A549 (cell line): ENCODE measurements around the gene CIAO3.

Experiments used
- EP300 ChIP-seq, 2 experiments: fragments of >200 bp; sonication (Bioruptor Twin); formaldehyde crosslinking; IDR thresholded peaks; 2 replicates in 1 of 2; 3 replicates in 1 of 2; pipeline ENCODE4 v1.6.1; 2016 to 2017
- MYC ChIP-seq: IDR thresholded peaks from 2 replicates; pipeline ENCODE4 v1.6.1; 2012; ENCODE audit warnings: mild to moderate bottlenecking, inconsistent platforms, low read length, improper control_type of control experiment, borderline replicate concordance
- NR3C1 ChIP-seq: fragments of >200 bp; sonication (Bioruptor Twin); formaldehyde crosslinking; IDR thresholded peaks from 3 replicates; pipeline ENCODE4 v1.6.1; 2017
- PHF8 ChIP-seq: fragments of 200-600 bp; sonication (generic); IDR thresholded peaks from 2 replicates; pipeline ENCODE4 v1.6.1; 2016; ENCODE audit warnings: low read depth, mild to moderate bottlenecking, antibody characterized with exemption, moderate library complexity, borderline replicate concordance
- POLR2A ChIP-seq: IDR thresholded peaks from 2 replicates; pipeline ENCODE4 v1.6.1; 2012; ENCODE audit warnings: mild to moderate bottlenecking, low read length
- RAD21 ChIP-seq, 2 experiments: fragments of >200 bp in 1 of 2; sonication (Bioruptor Twin) in 1 of 2; formaldehyde crosslinking in 1 of 2; IDR thresholded peaks in 1 of 2; conservative IDR thresholded peaks in 1 of 2; 2 replicates in 1 of 2; 3 replicates in 1 of 2; pipeline ENCODE4 v1.6.1; 2012 to 2018; ENCODE audit warnings: inconsistent platforms in 1 of 2
- RCOR1 ChIP-seq: fragments of 150-350 bp; IDR thresholded peaks from 2 replicates; pipeline ENCODE4 v1.6.1; 2014; ENCODE audit warnings: antibody characterized with exemption, low read length, low read depth
- RFX5 ChIP-seq: fragments of 450-650 bp; IDR thresholded peaks from 2 replicates; pipeline ENCODE4 v1.7.1; 2014; ENCODE audit warnings: antibody characterized with exemption, mild to moderate bottlenecking, moderate library complexity
- ZFP36 ChIP-seq: fragments of 450-650 bp; IDR thresholded peaks from 2 replicates; pipeline ENCODE4 v1.6.1; 2014; ENCODE audit warnings: borderline replicate concordance; ENCODE audit not compliant: partially characterized antibody
- ZNF302 ChIP-seq: fragments of 250-450 bp; sonication (Bioruptor Pico); IDR thresholded peaks from 2 replicates; pipeline ENCODE4 v1.9.0; 2021; ENCODE audit warnings: inconsistent platforms, mild to moderate bottlenecking, moderate library complexity
- TF ChIP-seq, protein P1 (sequence below): fragments of >200 bp; sonication (Bioruptor Twin); formaldehyde crosslinking; IDR thresholded peaks from 3 replicates; pipeline ENCODE4 v1.5.1; 2016
- TF ChIP-seq, protein P2 (sequence below): fragments of >200 bp; sonication (Bioruptor Twin); formaldehyde crosslinking; IDR thresholded peaks from 3 replicates; pipeline ENCODE4 v1.6.1; 2016
- TF ChIP-seq, protein P3 (sequence below): fragments of 200-600 bp; sonication (generic); IDR thresholded peaks from 2 replicates; pipeline ENCODE4 v1.6.1; 2016; ENCODE audit warnings: antibody characterized with exemption, mild to moderate bottlenecking, moderate library complexity
- TF ChIP-seq, protein P4 (sequence below): fragments of >200 bp; sonication (Bioruptor Twin); formaldehyde crosslinking; IDR thresholded peaks from 2 replicates; pipeline ENCODE4 v1.6.1; 2016

DNA sequence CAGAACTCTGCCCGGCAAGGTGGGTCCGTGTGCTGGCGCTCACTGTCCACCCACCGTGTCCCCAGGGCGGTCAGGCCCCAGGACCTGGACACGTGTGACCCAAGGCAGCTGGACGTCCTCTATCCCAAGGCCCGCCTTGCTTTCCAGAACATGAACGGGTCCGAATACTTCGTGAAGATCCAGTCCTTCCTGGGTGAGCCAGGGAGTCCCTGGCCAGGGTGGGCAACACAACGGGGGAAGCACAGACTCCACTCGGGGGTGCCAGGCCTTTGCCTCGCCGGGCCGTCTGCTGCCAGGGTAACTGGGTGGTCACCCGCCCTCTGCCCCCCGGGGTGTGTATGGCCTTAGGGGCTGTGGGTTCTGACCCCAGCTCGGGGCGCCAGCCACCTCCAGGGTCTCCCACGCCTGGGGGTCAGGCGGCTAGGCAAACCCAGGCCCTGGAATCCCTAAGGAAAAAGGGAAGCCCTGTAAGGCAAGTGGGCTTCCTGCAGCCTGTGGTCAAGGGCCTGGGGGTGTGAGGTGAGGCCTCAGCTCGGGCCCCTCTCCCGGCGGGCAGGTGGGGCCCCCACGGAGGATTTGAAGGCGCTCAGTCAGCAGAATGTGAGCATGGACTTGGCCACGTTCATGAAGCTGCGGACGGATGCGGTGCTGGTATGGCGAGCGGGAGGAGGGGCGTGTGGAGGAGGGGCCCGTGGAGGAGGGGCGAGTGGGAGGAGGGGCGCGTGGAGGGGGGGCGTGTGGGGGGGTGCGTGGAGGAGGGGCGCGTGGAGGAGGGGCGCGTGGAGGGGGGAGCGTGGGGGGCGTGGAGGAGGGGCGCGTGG is 26.2 kb upstream of the CIAO3 start:
- TF ChIP-seq, protein P1, sequence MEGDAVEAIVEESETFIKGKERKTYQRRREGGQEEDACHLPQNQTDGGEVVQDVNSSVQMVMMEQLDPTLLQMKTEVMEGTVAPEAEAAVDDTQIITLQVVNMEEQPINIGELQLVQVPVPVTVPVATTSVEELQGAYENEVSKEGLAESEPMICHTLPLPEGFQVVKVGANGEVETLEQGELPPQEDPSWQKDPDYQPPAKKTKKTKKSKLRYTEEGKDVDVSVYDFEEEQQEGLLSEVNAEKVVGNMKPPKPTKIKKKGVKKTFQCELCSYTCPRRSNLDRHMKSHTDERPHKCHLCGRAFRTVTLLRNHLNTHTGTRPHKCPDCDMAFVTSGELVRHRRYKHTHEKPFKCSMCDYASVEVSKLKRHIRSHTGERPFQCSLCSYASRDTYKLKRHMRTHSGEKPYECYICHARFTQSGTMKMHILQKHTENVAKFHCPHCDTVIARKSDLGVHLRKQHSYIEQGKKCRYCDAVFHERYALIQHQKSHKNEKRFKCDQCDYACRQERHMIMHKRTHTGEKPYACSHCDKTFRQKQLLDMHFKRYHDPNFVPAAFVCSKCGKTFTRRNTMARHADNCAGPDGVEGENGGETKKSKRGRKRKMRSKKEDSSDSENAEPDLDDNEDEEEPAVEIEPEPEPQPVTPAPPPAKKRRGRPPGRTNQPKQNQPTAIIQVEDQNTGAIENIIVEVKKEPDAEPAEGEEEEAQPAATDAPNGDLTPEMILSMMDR: no peak
- TF ChIP-seq, protein P2, sequence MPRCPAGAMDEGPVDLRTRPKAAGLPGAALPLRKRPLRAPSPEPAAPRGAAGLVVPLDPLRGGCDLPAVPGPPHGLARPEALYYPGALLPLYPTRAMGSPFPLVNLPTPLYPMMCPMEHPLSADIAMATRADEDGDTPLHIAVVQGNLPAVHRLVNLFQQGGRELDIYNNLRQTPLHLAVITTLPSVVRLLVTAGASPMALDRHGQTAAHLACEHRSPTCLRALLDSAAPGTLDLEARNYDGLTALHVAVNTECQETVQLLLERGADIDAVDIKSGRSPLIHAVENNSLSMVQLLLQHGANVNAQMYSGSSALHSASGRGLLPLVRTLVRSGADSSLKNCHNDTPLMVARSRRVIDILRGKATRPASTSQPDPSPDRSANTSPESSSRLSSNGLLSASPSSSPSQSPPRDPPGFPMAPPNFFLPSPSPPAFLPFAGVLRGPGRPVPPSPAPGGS: no peak
- TF ChIP-seq, protein P3, sequence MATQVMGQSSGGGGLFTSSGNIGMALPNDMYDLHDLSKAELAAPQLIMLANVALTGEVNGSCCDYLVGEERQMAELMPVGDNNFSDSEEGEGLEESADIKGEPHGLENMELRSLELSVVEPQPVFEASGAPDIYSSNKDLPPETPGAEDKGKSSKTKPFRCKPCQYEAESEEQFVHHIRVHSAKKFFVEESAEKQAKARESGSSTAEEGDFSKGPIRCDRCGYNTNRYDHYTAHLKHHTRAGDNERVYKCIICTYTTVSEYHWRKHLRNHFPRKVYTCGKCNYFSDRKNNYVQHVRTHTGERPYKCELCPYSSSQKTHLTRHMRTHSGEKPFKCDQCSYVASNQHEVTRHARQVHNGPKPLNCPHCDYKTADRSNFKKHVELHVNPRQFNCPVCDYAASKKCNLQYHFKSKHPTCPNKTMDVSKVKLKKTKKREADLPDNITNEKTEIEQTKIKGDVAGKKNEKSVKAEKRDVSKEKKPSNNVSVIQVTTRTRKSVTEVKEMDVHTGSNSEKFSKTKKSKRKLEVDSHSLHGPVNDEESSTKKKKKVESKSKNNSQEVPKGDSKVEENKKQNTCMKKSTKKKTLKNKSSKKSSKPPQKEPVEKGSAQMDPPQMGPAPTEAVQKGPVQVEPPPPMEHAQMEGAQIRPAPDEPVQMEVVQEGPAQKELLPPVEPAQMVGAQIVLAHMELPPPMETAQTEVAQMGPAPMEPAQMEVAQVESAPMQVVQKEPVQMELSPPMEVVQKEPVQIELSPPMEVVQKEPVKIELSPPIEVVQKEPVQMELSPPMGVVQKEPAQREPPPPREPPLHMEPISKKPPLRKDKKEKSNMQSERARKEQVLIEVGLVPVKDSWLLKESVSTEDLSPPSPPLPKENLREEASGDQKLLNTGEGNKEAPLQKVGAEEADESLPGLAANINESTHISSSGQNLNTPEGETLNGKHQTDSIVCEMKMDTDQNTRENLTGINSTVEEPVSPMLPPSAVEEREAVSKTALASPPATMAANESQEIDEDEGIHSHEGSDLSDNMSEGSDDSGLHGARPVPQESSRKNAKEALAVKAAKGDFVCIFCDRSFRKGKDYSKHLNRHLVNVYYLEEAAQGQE: no peak
- no peak for TF ChIP-seq POLR2A
- no peak for TF ChIP-seq ZFP36
- TF ChIP-seq RCOR1: no peak
- TF ChIP-seq ZNF302 (CRISPR knock-in tag): no peak
- TF ChIP-seq RFX5: no peak
- no peak for TF ChIP-seq RAD21 (conservative IDR thresholded peaks at IDR 0.05 in 1 of 2, IDR thresholded peaks at IDR 0.05 in 1 of 2)
- no peak for TF ChIP-seq EP300 (IDR thresholded peaks at IDR 0.05)
- TF ChIP-seq, protein P4, sequence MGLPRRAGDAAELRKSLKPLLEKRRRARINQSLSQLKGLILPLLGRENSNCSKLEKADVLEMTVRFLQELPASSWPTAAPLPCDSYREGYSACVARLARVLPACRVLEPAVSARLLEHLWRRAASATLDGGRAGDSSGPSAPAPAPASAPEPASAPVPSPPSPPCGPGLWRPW: no peak
- TF ChIP-seq PHF8: no peak
- no peak for TF ChIP-seq MYC
- no peak for TF ChIP-seq NR3C1
